ENCODE measurements around the gene ARL9.

Gene ARL9

DNA sequence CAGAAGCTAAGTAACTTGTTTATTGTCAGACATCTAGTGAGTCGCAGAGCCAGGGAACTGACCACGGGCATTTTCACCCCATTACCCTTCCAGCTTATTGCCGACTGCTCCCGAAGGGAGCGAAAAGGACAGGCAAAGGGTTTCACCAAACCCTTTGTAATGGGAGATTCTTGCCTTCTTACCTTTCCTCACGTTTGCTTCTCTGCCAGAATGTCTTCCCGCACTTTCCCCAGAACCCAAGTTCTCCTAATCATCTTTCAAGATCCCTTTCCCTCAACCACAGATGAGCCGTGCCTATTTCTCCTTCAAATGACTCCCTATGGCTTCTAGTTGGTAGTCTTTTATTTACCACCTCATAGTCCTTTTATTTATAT lies 38.7 kb upstream of the ARL9 start:
- DNase-seq (ENCODE audit: insufficient read length, low spot score) (no peak), FAIRE-seq (no peak)
- TF ChIP-seq, protein P1, sequence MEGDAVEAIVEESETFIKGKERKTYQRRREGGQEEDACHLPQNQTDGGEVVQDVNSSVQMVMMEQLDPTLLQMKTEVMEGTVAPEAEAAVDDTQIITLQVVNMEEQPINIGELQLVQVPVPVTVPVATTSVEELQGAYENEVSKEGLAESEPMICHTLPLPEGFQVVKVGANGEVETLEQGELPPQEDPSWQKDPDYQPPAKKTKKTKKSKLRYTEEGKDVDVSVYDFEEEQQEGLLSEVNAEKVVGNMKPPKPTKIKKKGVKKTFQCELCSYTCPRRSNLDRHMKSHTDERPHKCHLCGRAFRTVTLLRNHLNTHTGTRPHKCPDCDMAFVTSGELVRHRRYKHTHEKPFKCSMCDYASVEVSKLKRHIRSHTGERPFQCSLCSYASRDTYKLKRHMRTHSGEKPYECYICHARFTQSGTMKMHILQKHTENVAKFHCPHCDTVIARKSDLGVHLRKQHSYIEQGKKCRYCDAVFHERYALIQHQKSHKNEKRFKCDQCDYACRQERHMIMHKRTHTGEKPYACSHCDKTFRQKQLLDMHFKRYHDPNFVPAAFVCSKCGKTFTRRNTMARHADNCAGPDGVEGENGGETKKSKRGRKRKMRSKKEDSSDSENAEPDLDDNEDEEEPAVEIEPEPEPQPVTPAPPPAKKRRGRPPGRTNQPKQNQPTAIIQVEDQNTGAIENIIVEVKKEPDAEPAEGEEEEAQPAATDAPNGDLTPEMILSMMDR (IDR thresholded peaks at IDR 0.05; ENCODE audit: insufficient read depth, missing control alignments): no peak

DNA sequence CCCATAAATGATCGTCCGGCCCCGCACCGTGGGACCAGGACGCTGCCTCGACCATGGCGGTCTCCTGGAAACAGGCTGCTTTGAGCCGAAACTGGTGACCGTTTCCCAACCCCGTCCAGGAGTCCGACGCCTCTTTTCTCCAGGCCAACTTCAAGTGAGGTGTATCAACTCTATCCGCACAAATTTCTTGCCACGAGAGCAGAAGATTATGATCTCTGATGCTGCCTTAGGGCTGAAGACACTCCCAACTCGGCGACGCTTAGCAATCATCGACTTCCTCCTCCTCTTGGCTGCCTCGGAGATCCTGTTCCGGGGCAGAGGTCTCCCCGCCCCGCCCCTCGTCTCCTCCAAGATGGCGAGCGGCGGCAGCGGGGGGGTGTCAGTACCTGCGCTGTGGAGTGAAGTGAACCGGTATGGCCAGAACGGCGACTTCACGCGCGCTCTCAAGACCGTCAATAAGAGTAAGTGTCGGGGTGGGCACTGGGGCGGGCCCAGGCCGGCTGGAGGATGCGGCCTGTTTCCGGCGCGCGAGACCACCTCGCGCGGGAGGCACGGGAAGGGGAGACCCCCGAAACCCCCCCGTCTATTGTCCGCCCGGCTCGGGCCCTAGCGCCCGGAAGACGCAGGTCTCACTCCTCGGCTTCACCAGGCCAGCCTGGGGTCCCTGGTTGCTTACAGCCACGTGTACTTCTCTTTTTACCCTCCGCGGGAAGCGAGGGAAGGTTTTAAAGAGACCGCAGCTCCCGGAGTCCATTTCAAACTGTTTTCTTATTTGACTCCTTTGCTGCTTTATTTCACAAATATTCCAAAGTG lies 38.1 kb upstream of the ARL9 start, which contains the start of gene SRP72:
Gene SRP72, plus strand, starts transcription at position 334 of the 813 bp plus-strand sequence. Its CDS starts 19 bp downstream, at position 353.
- TF ChIP-seq, protein P1 (IDR thresholded peaks at IDR 0.05; ENCODE audit: insufficient read depth, missing control alignments): no peak
- DNase-seq (ENCODE audit: insufficient read length, low spot score): peak; percentile 79
- FAIRE-seq: no peak

DNA sequence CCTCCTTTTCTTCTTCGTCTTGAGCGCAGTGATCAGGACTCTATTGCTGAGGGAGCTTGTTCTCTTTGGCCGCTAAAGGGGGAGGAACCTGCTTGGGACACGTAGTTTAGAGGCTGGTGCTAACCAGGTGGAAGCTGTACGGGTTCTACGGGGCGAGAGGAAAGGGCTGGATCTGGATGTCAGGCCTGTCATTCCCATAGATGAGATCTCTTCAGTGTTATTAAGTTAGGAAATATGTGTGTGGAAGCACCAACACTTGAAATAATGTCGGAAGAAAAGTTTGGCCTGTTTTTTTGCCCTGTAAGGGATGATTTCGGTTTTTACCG lies 37.5 kb upstream of the ARL9 start:
- TF ChIP-seq, protein P1 (IDR thresholded peaks at IDR 0.05; ENCODE audit: insufficient read depth, missing control alignments): no peak
- DNase-seq (ENCODE audit: insufficient read length, low spot score) (no peak), FAIRE-seq (no peak)

DNA sequence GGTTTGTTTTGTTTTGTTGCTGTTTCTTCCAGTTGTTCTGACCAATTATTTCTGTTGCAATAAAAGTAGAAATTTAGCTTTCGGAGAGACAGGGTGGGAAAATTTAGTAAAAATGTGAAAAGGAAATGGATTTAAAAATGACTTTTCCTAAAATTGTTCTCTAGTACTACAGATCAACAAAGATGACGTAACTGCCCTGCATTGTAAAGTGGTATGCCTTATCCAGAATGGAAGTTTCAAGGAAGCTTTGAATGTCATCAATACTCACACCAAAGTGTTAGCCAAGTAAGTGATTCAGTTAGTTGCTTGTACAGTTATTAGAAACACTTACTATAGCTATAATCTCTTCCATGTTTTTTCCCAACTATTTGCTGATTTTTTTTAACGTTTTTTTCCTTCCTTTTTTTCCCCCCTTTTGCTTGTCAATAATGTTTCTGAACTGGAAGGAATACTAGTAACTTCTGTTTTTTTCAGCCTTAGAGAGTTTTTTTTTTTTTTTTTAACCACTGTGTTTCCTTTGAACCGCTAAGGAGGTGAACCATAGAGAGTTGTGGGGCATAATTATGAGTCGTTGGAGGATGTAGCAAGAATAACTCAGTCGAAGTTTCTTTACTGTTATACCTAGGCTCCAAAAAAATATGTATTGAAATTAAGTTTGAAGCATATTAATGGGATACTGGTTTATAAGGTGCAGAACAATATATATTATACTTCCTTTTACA lies 35.9 kb upstream of the ARL9 start:
- DNase-seq (ENCODE audit: insufficient read length, low spot score): no peak
- TF ChIP-seq, protein P1 (IDR thresholded peaks at IDR 0.05; ENCODE audit: insufficient read depth, missing control alignments): no peak
- no peak for FAIRE-seq

DNA sequence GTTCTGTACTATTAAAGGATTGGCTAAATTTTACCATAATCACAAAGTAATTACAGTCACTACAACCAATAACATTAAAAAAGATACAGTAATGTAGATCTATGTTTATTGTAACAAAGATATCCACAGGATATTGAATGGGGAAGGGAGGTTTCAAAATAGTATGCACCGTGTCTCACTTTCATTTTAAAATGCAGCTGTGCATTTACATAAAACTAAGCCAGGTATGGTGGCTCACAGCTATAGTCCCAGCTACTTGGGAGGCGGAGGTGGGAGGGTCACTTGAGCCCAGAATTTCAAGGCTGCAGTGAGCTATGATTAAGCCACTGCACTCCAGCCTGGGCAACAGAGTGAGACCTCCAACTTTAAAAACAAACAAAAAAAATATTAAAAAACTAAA lies 29.7 kb upstream of the ARL9 start:
- TF ChIP-seq, protein P1 (IDR thresholded peaks at IDR 0.05; ENCODE audit: insufficient read depth, missing control alignments): no peak
- DNase-seq (ENCODE audit: insufficient read length, low spot score) (no peak), FAIRE-seq (no peak)

DNA sequence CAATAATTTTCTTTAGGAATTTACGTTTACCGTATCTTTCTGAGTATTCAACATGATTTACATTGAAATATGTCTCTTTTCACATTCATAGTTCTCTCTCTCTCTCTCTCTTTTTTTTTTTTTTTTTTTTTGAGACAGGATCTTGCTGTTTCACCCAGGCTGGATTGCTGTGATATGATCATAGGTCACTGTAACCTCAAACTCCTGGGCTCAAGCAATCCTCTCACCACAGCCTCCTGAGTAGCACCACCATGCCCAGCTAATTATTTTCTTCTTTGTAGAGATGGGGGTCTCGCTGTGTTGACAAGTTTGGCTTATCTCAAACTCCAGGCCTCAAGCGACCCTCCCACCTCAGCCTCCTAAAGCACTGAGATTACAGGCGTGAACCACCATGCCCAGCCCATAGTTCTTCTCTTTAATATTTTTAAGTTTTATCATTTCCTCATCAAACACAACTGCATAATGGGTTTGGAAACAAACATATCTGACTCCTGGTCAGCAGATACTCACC lies 28.3 kb upstream of the ARL9 start:
- no peak for DNase-seq (ENCODE audit: insufficient read length, low spot score)
- TF ChIP-seq, protein P1 (IDR thresholded peaks at IDR 0.05; ENCODE audit: insufficient read depth, missing control alignments): no peak
- FAIRE-seq: no peak

DNA sequence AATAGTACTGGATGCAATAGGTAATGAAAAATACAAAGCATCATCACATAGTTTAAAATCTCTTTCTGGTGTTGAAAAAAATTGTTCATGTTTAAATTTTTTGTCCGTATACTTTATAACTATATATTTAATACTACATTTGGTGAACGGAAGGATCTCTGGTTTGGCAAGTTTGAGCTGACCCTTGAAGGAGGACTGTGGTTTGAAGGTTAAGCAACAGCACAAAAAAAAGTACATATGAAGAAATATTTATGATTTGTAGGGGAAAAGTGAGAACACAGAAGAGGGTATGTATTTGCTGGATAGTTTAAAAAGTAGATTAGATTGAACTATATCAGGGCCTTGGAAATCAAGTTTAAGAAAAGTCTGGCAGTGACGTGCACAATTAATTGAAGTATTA lies 24.9 kb upstream of the ARL9 start:
- FAIRE-seq: no peak
- no peak for DNase-seq (ENCODE audit: insufficient read length, low spot score)
- TF ChIP-seq, protein P1 (IDR thresholded peaks at IDR 0.05; ENCODE audit: insufficient read depth, missing control alignments): no peak

All from D721Med (cell line).